SK-N-SH (cell line): ENCODE measurements around the gene GLYR1. TPM values are rescaled to one million over a fixed set of nuclear protein-coding genes. Genes with fewer than 3 reads are reported as not detected.

Source experiments
- CTCF ChIA-PET: fragments of 300-600, 350-600 bp; formaldehyde crosslinking; extraction: SDS; loops from one replicate; lab custom pipeline; 2021; lab: Yijun Ruan, JAX
- POLR2A ChIA-PET: fragments of 350-600 bp; sonication (Branson Sonifier 250); formaldehyde crosslinking; extraction: SDS; loops from one replicate; lab custom pipeline; 2020; ENCODE audit warnings: antibody characterized with exemption, inconsistent platforms; lab: Yijun Ruan, JAX
- DNase-seq: peaks from one replicate; pipeline ENCODE4 v3.0.0; 2012
- H2AFZ ChIP-seq: fragments of 200-600 bp; sonication (generic); 2 replicates; pipeline ENCODE4 v1.8.1; 2016; ENCODE audit warnings: antibody characterized with exemption, mild to moderate bottlenecking, low read depth
- H3F3A ChIP-seq: fragments of 200-600 bp; sonication (generic); replicated peaks from 2 replicates; pipeline ENCODE3; 2016; ENCODE audit warnings: antibody characterized with exemption, mild to moderate bottlenecking; ENCODE audit not compliant: insufficient read depth
- H3K27ac ChIP-seq, 2 experiments: fragments of 200-500 bp in 1 of 2; fragments of 200-600 bp in 1 of 2; sonication (Bioruptor generic) in 1 of 2; sonication (generic), shearing (Covaris generic) in 1 of 2; 2 replicates each; pipeline versions ENCODE4 v1.5.1 to v1.6.1; 2014 to 2016; ENCODE audit warnings: low read depth in 2 of 2, inconsistent platforms in 1 of 2, low read length in 1 of 2, mild to moderate bottlenecking in 1 of 2, mixed read lengths in 1 of 2
- H3K27me3 ChIP-seq: fragments of 200-600 bp; sonication (generic), shearing (Covaris generic); 2 replicates; pipeline ENCODE4 v1.6.1; 2016; ENCODE audit warnings: mixed run types; ENCODE audit not compliant: insufficient read depth
- H3K36me3 ChIP-seq, 2 experiments: fragments of 200-500 bp in 1 of 2; fragments of 200-600 bp in 1 of 2; sonication (Bioruptor generic) in 1 of 2; sonication (generic) in 1 of 2; replicated peaks in 1 of 2; 2 replicates each; pipeline versions ENCODE3 to v1.5.1; 2014 to 2016; ENCODE audit warnings: low read length in 1 of 2, mild to moderate bottlenecking in 1 of 2; ENCODE audit not compliant: insufficient read depth in 2 of 2, control insufficient read depth in 1 of 2
- H3K4me1 ChIP-seq, 2 experiments: fragments of 200-500 bp in 1 of 2; fragments of 200-600 bp in 1 of 2; sonication (Bioruptor generic) in 1 of 2; sonication (generic), shearing (Covaris generic) in 1 of 2; 2 replicates each; pipeline versions ENCODE4 v1.5.1 to v1.6.1; 2014 to 2016; ENCODE audit warnings: low read depth in 1 of 2, low read length in 1 of 2, mixed run types in 1 of 2; ENCODE audit not compliant: insufficient read depth in 2 of 2, control insufficient read depth in 1 of 2
- H3K4me2 ChIP-seq: fragments of 200-600 bp; sonication (generic), shearing (Covaris generic); 2 replicates; pipeline ENCODE4 v1.6.1; 2017; ENCODE audit warnings: mixed run types
- H3K4me3 ChIP-seq, 2 experiments: fragments of 200-500 bp in 1 of 2; fragments of 200-600 bp in 1 of 2; sonication (Bioruptor generic) in 1 of 2; sonication (generic), shearing (Covaris generic) in 1 of 2; 2 replicates each; pipeline versions ENCODE4 v1.5.1 to v1.8.1; 2014 to 2016; ENCODE audit warnings: low read depth in 2 of 2, inconsistent platforms in 1 of 2, low read length in 1 of 2, mild to moderate bottlenecking in 1 of 2, mixed read lengths in 1 of 2, moderate library complexity in 1 of 2
- H3K79me2 ChIP-seq: fragments of 200-600 bp; sonication (generic); 2 replicates; pipeline ENCODE4 v1.8.1; 2017; ENCODE audit warnings: mild to moderate bottlenecking; ENCODE audit not compliant: insufficient read depth
- H3K9ac ChIP-seq: fragments of 200-600 bp; sonication (generic); 2 replicates; pipeline ENCODE4 v1.6.1; 2017; ENCODE audit warnings: mixed run types
- H3K9me2 ChIP-seq: fragments of 200-600 bp; sonication (generic); 2 replicates; pipeline ENCODE4 v1.6.1; 2017; ENCODE audit warnings: mixed run types
- H3K9me3 ChIP-seq: fragments of 200-600 bp; sonication (generic); 2 replicates; pipeline ENCODE4 v1.6.1; 2017; ENCODE audit warnings: mixed run types, mild to moderate bottlenecking, moderate library complexity
- H4K20me1 ChIP-seq: fragments of 200-600 bp; sonication (generic); 2 replicates; pipeline ENCODE4 v1.6.1; 2017; ENCODE audit warnings: mild to moderate bottlenecking, mixed run types; ENCODE audit not compliant: insufficient read depth
- EZH2phosphoT487 ChIP-seq: fragments of 200-600 bp; sonication (generic); IDR thresholded peaks from 2 replicates; pipeline ENCODE4 v1.6.1; 2017; ENCODE audit warnings: low read depth, mixed run types, mild to moderate bottlenecking, antibody characterized with exemption, moderate library complexity, borderline replicate concordance
- FOXJ3 ChIP-seq: sonication (generic); formaldehyde crosslinking; IDR thresholded peaks from 2 replicates; pipeline ENCODE4 v1.5.1; 2020; ENCODE audit warnings: mild to moderate bottlenecking, missing genetic modification reagents
- FOXM1 ChIP-seq: IDR thresholded peaks from 2 replicates; pipeline ENCODE4 v1.4.0; 2012; ENCODE audit warnings: low read depth, mild to moderate bottlenecking
- GATA2 ChIP-seq: sonication (generic); formaldehyde crosslinking; IDR thresholded peaks from 2 replicates; pipeline ENCODE4 v1.5.0; 2020; ENCODE audit warnings: mild to moderate bottlenecking, missing genetic modification reagents
- JUND ChIP-seq: IDR thresholded peaks from 2 replicates; pipeline ENCODE4 v1.4.0; 2012
- MEF2A ChIP-seq: IDR thresholded peaks from 2 replicates; pipeline ENCODE4 v1.4.0; 2012; ENCODE audit warnings: low read depth, borderline replicate concordance
- MXI1 ChIP-seq: IDR thresholded peaks from 2 replicates; pipeline ENCODE4 v1.6.1; 2012; ENCODE audit warnings: mild to moderate bottlenecking, low read depth, low read length, improper control_type of control experiment
- NRF1 ChIP-seq: IDR thresholded peaks from 2 replicates; pipeline ENCODE4 v1.6.1; 2012; ENCODE audit warnings: low read depth, mild to moderate bottlenecking, low read length
- PBX3 ChIP-seq: IDR thresholded peaks from 2 replicates; pipeline ENCODE4; 2012
- POLR2AphosphoS5 ChIP-seq: IDR thresholded peaks from 2 replicates; pipeline ENCODE4 v1.6.1; 2012; ENCODE audit warnings: low read depth, low read length
- SIN3A ChIP-seq: IDR thresholded peaks from 2 replicates; pipeline ENCODE4 v1.6.1; 2012; ENCODE audit warnings: low read depth, mild to moderate bottlenecking, low read length, moderate library complexity, borderline replicate concordance
- SMC3 ChIP-seq: IDR thresholded peaks from 2 replicates; pipeline ENCODE4 v1.6.1; 2012; ENCODE audit warnings: low read depth, low read length, improper control_type of control experiment
- TCF12 ChIP-seq: IDR thresholded peaks from 2 replicates; pipeline ENCODE4 v1.4.0; 2012
- USF2 ChIP-seq: fragments of 150-350 bp; IDR thresholded peaks from 2 replicates; pipeline ENCODE4 v1.6.1; 2017; ENCODE audit warnings: antibody characterized with exemption, low read length, low read depth, borderline replicate concordance
- WGBS: methylation state at CpG from one replicate; pipeline ENCODE4 v1.1.6; 2017; ENCODE audit warnings: low lambda C conversion rate; 5-methylcytosine and 5-hydroxymethylcytosine counted together
- polyA plus RNA-seq, 3 experiments: library from polyadenylated mRNA; depleted of rRNA; stranded (reverse); fragments of >200 nt; gene quantifications; 2 replicates each; pipeline ENCODE4 v1.2.3, GENCODE V29; 2012

GLYR1 gene
- polyA plus RNA-seq, 1 of the 3 experiments (the other 2 are of a cell fraction) = 40.1 TPM

GRCh38 chr16:4825196-4825595 is 21.9 kb downstream of the GLYR1 start:
- DNase-seq = no peak
- Histone ChIP-seq H3K9ac (no peak overlapping the region), H3K4me2 (no peak overlapping the region), H3K4me1 (no peaks in the 10 kb centered on the region), H3K9me3 (no peaks in the 10 kb centered on the region), H3K79me2 (no peaks in the 10 kb centered on the region), H3K27me3 (no peaks in the 10 kb centered on the region), H3K4me3 (no peak overlapping the region)
- POLR2A ChIA-PET = no interaction called here
- CTCF ChIA-PET = interaction anchor here (0.9 kb wide), 2 partner anchors 9 to 131 kb away, joined by 3 read pairs; no protein-coding TSS in a partner anchor
- TF ChIP-seq PBX3 (no peak), USF2 (no peak), NRF1 (no peak), MEF2A (no peak), EZH2phosphoT487 (no peak), POLR2AphosphoS5 (no peak), TCF12 (no peak), MXI1 (no peak), GATA2 (CRISPR knock-in tag) (no peak), SIN3A (no peak)
- TF ChIP-seq, all 33 proteins: peak for 0
- no peaks in the 10 kb centered on the region for H3F3A ChIP-seq
- 95% methylated on average over 8 of the region's 8 CpGs for whole genome bisulfite sequencing
- no peak overlapping the region for H2AFZ ChIP-seq
- no peaks in the 10 kb centered on the region for H4K20me1 ChIP-seq
- no peaks in the 10 kb centered on the region for H3K9me2 ChIP-seq
- H3K27ac ChIP-seq = no peak overlapping the region
- peaks cover 62 to 71% of the 10 kb centered on the region in 2 experiments for H3K36me3 ChIP-seq

GRCh38 chr16:4820652-4821051 is 26.4 kb downstream of the GLYR1 start:
- Histone ChIP-seq H2AFZ (no peak overlapping the region), H3K9ac (no peak overlapping the region), H3K27me3 (no peaks in the 10 kb centered on the region), H3K27ac (no peak overlapping the region), H3K4me2 (no peak overlapping the region), H3F3A (no peaks in the 10 kb centered on the region), H3K4me1 (no peaks in the 10 kb centered on the region), H3K4me3 (no peak overlapping the region), H3K9me3 (no peaks in the 10 kb centered on the region), H3K9me2 (no peaks in the 10 kb centered on the region), H4K20me1 (no peaks in the 10 kb centered on the region), H3K79me2 (no peaks in the 10 kb centered on the region), H3K36me3 (peaks cover 53 to 55% of the 10 kb centered on the region in 2 experiments)
- no peak for DNase-seq
- TF ChIP-seq FOXJ3 (CRISPR knock-in tag) (no peak), SMC3 (no peak), NRF1 (no peak), JUND (no peak), FOXM1 (no peak)
- WGBS = 92% methylated on average over 3 of the region's 6 CpGs
- ChIA-PET CTCF (interaction anchor here (1.4 kb wide), 1 partner anchor 126 kb away, joined by 3 read pairs; no protein-coding TSS in a partner anchor), POLR2A (no interaction called here)
